ENCODE data around the gene PTPRN2. TPM values are rescaled to one million over a fixed set of nuclear protein-coding genes. Genes with fewer than 3 reads are reported as not detected.

The PTPRN2 gene
- polyA plus RNA-seq, 1 of the 3 experiments (the other 2 are of a cell fraction) = 4.0 TPM

GRCh38 chr7:158194365-158194900 is 393.2 kb downstream of the PTPRN2 start:
- H4K20me1 ChIP-seq (ENCODE audit: insufficient read depth) = no peaks in the 10 kb centered on the region
- H3K36me3 ChIP-seq (replicated peaks in 1 of 2; ENCODE audit: control insufficient read depth in 1 of 2, insufficient read depth in 2 of 2, low read length in 1 of 2) = no peaks in the 10 kb centered on the region
- H3K4me2 ChIP-seq = no peak overlapping the region
- H3K4me1 ChIP-seq (ENCODE audit: control insufficient read depth in 1 of 2, insufficient read depth in 2 of 2, low read depth in 1 of 2, low read length in 1 of 2) = no peaks in the 10 kb centered on the region
- H3K27me3 ChIP-seq (ENCODE audit: insufficient read depth) = no peaks in the 10 kb centered on the region
- ChIA-PET CTCF (no interaction called here), POLR2A (no interaction called here)
- 43% methylated on average over 15 of the region's 15 CpGs for WGBS (ENCODE audit: low lambda C conversion rate)
- H3K9ac ChIP-seq = no peak overlapping the region
- no peak overlapping the region for H3K27ac ChIP-seq (ENCODE audit: low read depth in 2 of 2, low read length in 1 of 2)
- TF ChIP-seq FOSL2 (IDR thresholded peaks at IDR 0.05; ENCODE audit: borderline replicate concordance, low read depth) (no peak), EP300 (IDR thresholded peaks at IDR 0.05; ENCODE audit: borderline replicate concordance in 1 of 2, low read depth in 1 of 2, low read length in 1 of 2) (no peak), MXI1 (IDR thresholded peaks at IDR 0.05; ENCODE audit: low read depth, low read length) (no peak), NFIC (IDR thresholded peaks at IDR 0.05; ENCODE audit: borderline replicate concordance) (no peak), RCOR1 (IDR thresholded peaks at IDR 0.05; ENCODE audit: low read length) (no peak), SIN3A (IDR thresholded peaks at IDR 0.05; ENCODE audit: borderline replicate concordance, low read depth, low read length) (no peak), FOXM1 (IDR thresholded peaks at IDR 0.05; ENCODE audit: low read depth) (no peak), CHD2 (IDR thresholded peaks at IDR 0.05; ENCODE audit: low read length, partially characterized antibody) (no peak), USF2 (IDR thresholded peaks at IDR 0.05; ENCODE audit: borderline replicate concordance, low read depth, low read length) (no peak)
- H2AFZ ChIP-seq (ENCODE audit: low read depth) = no peak overlapping the region
- H3K9me2 ChIP-seq = no peaks in the 10 kb centered on the region
- H3K9me3 ChIP-seq = peaks cover 9% of the 10 kb centered on the region; the same call in 1 of the 2 replicates
- H3F3A ChIP-seq (replicated peaks; ENCODE audit: insufficient read depth) = no peaks in the 10 kb centered on the region
- DNase-seq = no peak
- no peak overlapping the region for H3K4me3 ChIP-seq (ENCODE audit: low read depth in 2 of 2, low read length in 1 of 2)
- no peaks in the 10 kb centered on the region for H3K79me2 ChIP-seq (ENCODE audit: insufficient read depth)

GRCh38 chr7:158193446-158193845 is 394.2 kb downstream of the PTPRN2 start:
- Histone ChIP-seq H3K36me3 (replicated peaks in 1 of 2; ENCODE audit: control insufficient read depth in 1 of 2, insufficient read depth in 2 of 2, low read length in 1 of 2) (no peaks in the 10 kb centered on the region), H3K27ac (ENCODE audit: low read depth in 2 of 2, low read length in 1 of 2) (no peak overlapping the region), H3K4me1 (ENCODE audit: control insufficient read depth in 1 of 2, insufficient read depth in 2 of 2, low read depth in 1 of 2, low read length in 1 of 2) (no peaks in the 10 kb centered on the region), H3K4me2 (no peak overlapping the region), H3K9me3 (peaks cover 9% of the 10 kb centered on the region; the same call in 1 of the 2 replicates), H4K20me1 (ENCODE audit: insufficient read depth) (no peaks in the 10 kb centered on the region), H3F3A (replicated peaks; ENCODE audit: insufficient read depth) (no peaks in the 10 kb centered on the region), H3K9me2 (no peaks in the 10 kb centered on the region), H3K9ac (no peak overlapping the region), H2AFZ (ENCODE audit: low read depth) (no peak overlapping the region), H3K79me2 (ENCODE audit: insufficient read depth) (no peaks in the 10 kb centered on the region), H3K27me3 (ENCODE audit: insufficient read depth) (no peaks in the 10 kb centered on the region), H3K4me3 (ENCODE audit: low read depth in 2 of 2, low read length in 1 of 2) (no peak overlapping the region)
- CTCF ChIA-PET = no interaction called here
- WGBS (ENCODE audit: low lambda C conversion rate) = 68% methylated on average over 14 of the region's 14 CpGs
- POLR2A ChIA-PET = no interaction called here
- TF ChIP-seq FOSL2 (IDR thresholded peaks at IDR 0.05; ENCODE audit: borderline replicate concordance, low read depth) = no peak
- no peak for DNase-seq

GRCh38 chr7:158192956-158193355 is 394.7 kb downstream of the PTPRN2 start:
- no peaks in the 10 kb centered on the region for H3K9me2 ChIP-seq
- no peak overlapping the region for H2AFZ ChIP-seq (ENCODE audit: low read depth)
- no peaks in the 10 kb centered on the region for H3K4me1 ChIP-seq (ENCODE audit: control insufficient read depth in 1 of 2, insufficient read depth in 2 of 2, low read depth in 1 of 2, low read length in 1 of 2)
- H3K79me2 ChIP-seq (ENCODE audit: insufficient read depth) = no peaks in the 10 kb centered on the region
- ChIA-PET POLR2A (no interaction called here), CTCF (no interaction called here)
- no peak overlapping the region; a peak in 1 of 4 replicates for H3K27ac ChIP-seq (ENCODE audit: low read depth in 2 of 2, low read length in 1 of 2)
- no peaks in the 10 kb centered on the region for H3K27me3 ChIP-seq (ENCODE audit: insufficient read depth)
- 57% methylated on average over 14 of the region's 18 CpGs for WGBS (ENCODE audit: low lambda C conversion rate)
- peaks cover 9% of the 10 kb centered on the region; the same call in 1 of the 2 replicates for H3K9me3 ChIP-seq
- H4K20me1 ChIP-seq (ENCODE audit: insufficient read depth) = no peaks in the 10 kb centered on the region
- no peak overlapping the region for H3K4me3 ChIP-seq (ENCODE audit: low read depth in 2 of 2, low read length in 1 of 2)
- H3F3A ChIP-seq (replicated peaks; ENCODE audit: insufficient read depth) = no peaks in the 10 kb centered on the region
- H3K36me3 ChIP-seq (replicated peaks in 1 of 2; ENCODE audit: control insufficient read depth in 1 of 2, insufficient read depth in 2 of 2, low read length in 1 of 2) = no peaks in the 10 kb centered on the region
- no peak overlapping the region for H3K9ac ChIP-seq
- no peak for DNase-seq
- H3K4me2 ChIP-seq = no peak overlapping the region
- TF ChIP-seq ZBTB33 (IDR thresholded peaks at IDR 0.05; ENCODE audit: borderline replicate concordance, low read depth) = no peak
- no peak for TF ChIP-seq MEF2A (IDR thresholded peaks at IDR 0.05; ENCODE audit: borderline replicate concordance, low read depth)
- no peak for TF ChIP-seq RAD21 (IDR thresholded peaks at IDR 0.05; ENCODE audit: low read length)
- no peak for TF ChIP-seq POLR2AphosphoS5 (IDR thresholded peaks at IDR 0.05; ENCODE audit: low read depth, low read length)
- TF ChIP-seq NFIC (IDR thresholded peaks at IDR 0.05; ENCODE audit: borderline replicate concordance) = no peak
- TF ChIP-seq CHD2 (IDR thresholded peaks at IDR 0.05; ENCODE audit: low read length, partially characterized antibody) = no peak
- TF ChIP-seq USF2 (IDR thresholded peaks at IDR 0.05; ENCODE audit: borderline replicate concordance, low read depth, low read length) = no peak
- TF ChIP-seq FOSL2 (IDR thresholded peaks at IDR 0.05; ENCODE audit: borderline replicate concordance, low read depth) = no peak
- no peak for TF ChIP-seq TCF12 (IDR thresholded peaks at IDR 0.05)
- no peak for TF ChIP-seq SMC3 (IDR thresholded peaks at IDR 0.05; ENCODE audit: low read depth, low read length)
- TF ChIP-seq CTCF (IDR thresholded peaks at IDR 0.05) = no peak
- no peak for TF ChIP-seq MXI1 (IDR thresholded peaks at IDR 0.05; ENCODE audit: low read depth, low read length)
